DND-41 (cell line): ENCODE data around the gene SLCO6A1.

Source experiments
- ATAC-seq: fragments of 200-7000 bp; cut with Tn5 transposase; 3 replicates; pipeline ENCODE4 v1.9.1; 2021; ENCODE audit warnings: low read depth; ENCODE audit not compliant: insufficient read depth
- DNase-seq: peaks from one replicate; pipeline ENCODE4 v3.0.0-alpha.2; 2020
- H2AFZ ChIP-seq: 2 replicates; pipeline ENCODE4 v1.6.0; 2012; ENCODE audit warnings: low read depth, low read length
- H3K27ac ChIP-seq: 2 replicates; pipeline ENCODE4 v1.5.1; 2012; ENCODE audit warnings: low read length, inconsistent platforms
- H3K27me3 ChIP-seq: fragments of 200-600 bp; sonication (generic); 2 replicates; pipeline ENCODE4 v1.6.0; 2012; ENCODE audit warnings: low read length, mild to moderate bottlenecking, inconsistent platforms; ENCODE audit not compliant: insufficient read depth, poor library complexity
- H3K36me3 ChIP-seq: 2 replicates; pipeline ENCODE4 v1.5.1; 2012; ENCODE audit warnings: low read length, inconsistent platforms; ENCODE audit not compliant: insufficient read depth
- H3K4me1 ChIP-seq: 2 replicates; pipeline ENCODE4 v1.5.1; 2012; ENCODE audit warnings: mild to moderate bottlenecking, low read length; ENCODE audit not compliant: insufficient read depth
- H3K4me2 ChIP-seq: 2 replicates; pipeline ENCODE4 v1.6.0; 2012; ENCODE audit warnings: mild to moderate bottlenecking, moderate library complexity, low read length, inconsistent platforms; ENCODE audit not compliant: insufficient read depth
- H3K4me3 ChIP-seq, 2 experiments: fragments of 200-600 bp in 1 of 2; shearing (Covaris generic) in 1 of 2; 2 replicates each; pipeline ENCODE4 v1.5.1; 2012 to 2016; ENCODE audit warnings: inconsistent platforms in 2 of 2, low read length in 2 of 2, mild to moderate bottlenecking in 2 of 2, low read depth in 1 of 2, moderate library complexity in 1 of 2
- H3K79me2 ChIP-seq: 2 replicates; pipeline ENCODE4 v1.6.0; 2012; ENCODE audit warnings: low read length, inconsistent platforms; ENCODE audit not compliant: insufficient read depth
- H3K9ac ChIP-seq: 2 replicates; pipeline ENCODE4 v1.6.0; 2012; ENCODE audit warnings: low read depth, mild to moderate bottlenecking, inconsistent platforms, low read length, moderate library complexity
- H3K9me3 ChIP-seq: 2 replicates; pipeline ENCODE4 v1.5.1; 2012; ENCODE audit warnings: low read length, moderate library complexity, mild to moderate bottlenecking, inconsistent platforms; ENCODE audit not compliant: insufficient read depth, severe bottlenecking
- H4K20me1 ChIP-seq: 2 replicates; pipeline ENCODE4 v1.6.0; 2012; ENCODE audit warnings: low read length; ENCODE audit not compliant: insufficient read depth
- EZH2 ChIP-seq: IDR thresholded peaks from 3 replicates; pipeline ENCODE4 v1.6.1; 2012; ENCODE audit warnings: borderline replicate concordance, low read depth, mild to moderate bottlenecking, moderate library complexity, low read length, inconsistent platforms; ENCODE audit not compliant: severe bottlenecking
- TF ChIP-seq, protein P1 (sequence below): IDR thresholded peaks from 2 replicates; pipeline ENCODE4 v1.5.1; 2012; ENCODE audit warnings: borderline replicate concordance, low read length, moderate library complexity, mild to moderate bottlenecking; ENCODE audit not compliant: poor library complexity, severe bottlenecking; ENCODE audit errors: extremely low read depth

SLCO6A1 gene

DNA sequence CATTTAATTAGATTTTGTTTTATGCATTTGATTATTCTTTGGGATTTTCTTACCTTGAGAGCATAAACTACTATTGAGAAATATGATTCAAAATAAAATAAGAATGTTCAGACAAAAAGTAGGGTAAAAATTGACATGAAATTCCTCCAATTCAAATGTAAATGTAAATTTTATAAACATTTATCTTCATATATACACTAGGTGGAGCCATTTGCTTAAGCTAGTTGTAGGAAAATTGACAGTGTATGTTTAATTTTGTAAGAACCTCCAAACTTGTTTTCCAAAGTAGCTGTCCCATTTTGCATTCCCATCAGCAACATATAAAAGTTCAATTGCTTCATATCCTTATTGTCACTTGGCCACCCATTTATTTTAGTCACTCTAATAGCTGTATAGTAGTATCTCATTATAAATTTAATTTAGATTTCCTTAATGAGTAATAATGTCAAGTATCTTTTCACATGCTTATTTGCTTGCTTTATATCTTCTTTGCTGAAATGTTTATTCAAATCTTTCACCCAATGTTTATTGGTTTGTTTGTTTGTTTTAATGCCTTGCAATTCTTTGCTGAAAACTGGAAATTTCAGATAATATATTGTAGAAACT is 37.6 kb upstream of the SLCO6A1 start:
- no peak for DNase-seq
- H4K20me1 ChIP-seq: no peaks in the 10 kb centered on the region

GRCh38 chr5:102532123-102532522 is 33.3 kb upstream of the SLCO6A1 start:
- H3K4me2 ChIP-seq: no peak overlapping the region
- no peaks in the 10 kb centered on the region for H3K9me3 ChIP-seq
- H3K4me1 ChIP-seq: no peaks in the 10 kb centered on the region
- H3K27me3 ChIP-seq: no peaks in the 10 kb centered on the region
- H3K79me2 ChIP-seq: no peaks in the 10 kb centered on the region
- H2AFZ ChIP-seq: no peak overlapping the region
- no peak for ATAC-seq
- no peak for DNase-seq
- no peak overlapping the region for H3K9ac ChIP-seq
- TF ChIP-seq EZH2: no peak
- TF ChIP-seq, protein P1, sequence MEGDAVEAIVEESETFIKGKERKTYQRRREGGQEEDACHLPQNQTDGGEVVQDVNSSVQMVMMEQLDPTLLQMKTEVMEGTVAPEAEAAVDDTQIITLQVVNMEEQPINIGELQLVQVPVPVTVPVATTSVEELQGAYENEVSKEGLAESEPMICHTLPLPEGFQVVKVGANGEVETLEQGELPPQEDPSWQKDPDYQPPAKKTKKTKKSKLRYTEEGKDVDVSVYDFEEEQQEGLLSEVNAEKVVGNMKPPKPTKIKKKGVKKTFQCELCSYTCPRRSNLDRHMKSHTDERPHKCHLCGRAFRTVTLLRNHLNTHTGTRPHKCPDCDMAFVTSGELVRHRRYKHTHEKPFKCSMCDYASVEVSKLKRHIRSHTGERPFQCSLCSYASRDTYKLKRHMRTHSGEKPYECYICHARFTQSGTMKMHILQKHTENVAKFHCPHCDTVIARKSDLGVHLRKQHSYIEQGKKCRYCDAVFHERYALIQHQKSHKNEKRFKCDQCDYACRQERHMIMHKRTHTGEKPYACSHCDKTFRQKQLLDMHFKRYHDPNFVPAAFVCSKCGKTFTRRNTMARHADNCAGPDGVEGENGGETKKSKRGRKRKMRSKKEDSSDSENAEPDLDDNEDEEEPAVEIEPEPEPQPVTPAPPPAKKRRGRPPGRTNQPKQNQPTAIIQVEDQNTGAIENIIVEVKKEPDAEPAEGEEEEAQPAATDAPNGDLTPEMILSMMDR: no peak
- no peak overlapping the region for H3K4me3 ChIP-seq
- no peaks in the 10 kb centered on the region for H3K36me3 ChIP-seq
- H4K20me1 ChIP-seq: no peaks in the 10 kb centered on the region
- no peak overlapping the region for H3K27ac ChIP-seq

More for the DNA sequence above, 37.6 kb upstream of the SLCO6A1 start:
- Histone ChIP-seq H3K9ac (no peak overlapping the region), H3K27me3 (no peaks in the 10 kb centered on the region), H3K4me1 (no peaks in the 10 kb centered on the region), H3K4me2 (no peak overlapping the region), H3K27ac (no peak overlapping the region), H3K9me3 (no peaks in the 10 kb centered on the region), H2AFZ (no peak overlapping the region), H3K79me2 (no peaks in the 10 kb centered on the region), H3K36me3 (no peaks in the 10 kb centered on the region), H3K4me3 (no peak overlapping the region)
- no peak for ATAC-seq
- TF ChIP-seq EZH2: no peak
- TF ChIP-seq, protein P1: peak; percentile 38

DNA sequence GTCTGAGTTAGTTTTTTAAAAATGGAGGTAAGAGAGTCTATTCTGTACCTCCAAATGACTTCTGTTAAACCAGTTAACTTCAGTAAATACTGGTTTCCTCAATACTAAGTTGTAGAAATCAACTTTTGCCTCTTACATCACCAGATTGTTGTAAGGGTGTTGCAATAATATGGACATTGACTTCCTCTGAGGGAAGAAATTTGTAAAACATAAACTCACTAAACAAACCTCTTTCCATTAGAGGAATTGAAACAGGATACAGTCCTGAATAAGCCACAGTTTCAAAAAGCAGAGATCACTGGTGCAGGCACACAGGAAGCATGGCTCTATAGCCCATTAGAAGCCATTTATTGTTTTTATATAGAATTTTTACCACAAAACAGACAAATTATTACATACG is 32.7 kb upstream of the SLCO6A1 start:
- Histone ChIP-seq H3K4me3 (no peak overlapping the region), H3K4me1 (no peaks in the 10 kb centered on the region), H2AFZ (no peak overlapping the region), H3K9me3 (no peaks in the 10 kb centered on the region), H4K20me1 (no peaks in the 10 kb centered on the region), H3K36me3 (no peaks in the 10 kb centered on the region), H3K27ac (no peak overlapping the region), H3K9ac (no peak overlapping the region), H3K4me2 (no peak overlapping the region), H3K79me2 (no peaks in the 10 kb centered on the region), H3K27me3 (no peaks in the 10 kb centered on the region)
- TF ChIP-seq, protein P1: no peak
- no peak for TF ChIP-seq EZH2
- ATAC-seq: no peak
- DNase-seq: no peak

- H3K4me1 ChIP-seq: no peaks in the 10 kb centered on the region
- no peaks in the 10 kb centered on the region for H3K79me2 ChIP-seq
- TF ChIP-seq EZH2: no peak
- TF ChIP-seq, protein P1: no peak
- no peak overlapping the region for H3K9ac ChIP-seq
- H3K36me3 ChIP-seq: no peaks in the 10 kb centered on the region
- no peak overlapping the region for H3K27ac ChIP-seq
- H4K20me1 ChIP-seq: no peaks in the 10 kb centered on the region
- no peak overlapping the region for H3K4me2 ChIP-seq
- ATAC-seq: no peak
- no peaks in the 10 kb centered on the region for H3K27me3 ChIP-seq
- H2AFZ ChIP-seq: no peak overlapping the region
- H3K4me3 ChIP-seq: no peak overlapping the region
- H3K9me3 ChIP-seq: no peaks in the 10 kb centered on the region
- DNase-seq: no peak
Measured at GRCh38 chr5:102529447-102529846, 30.6 kb upstream of the SLCO6A1 start.
